ENCODE results near the gene CCR4. TPM values are rescaled to one million over a fixed set of nuclear protein-coding genes. Genes with fewer than 3 reads are reported as not detected.
"Not testable (repeated sequence)": the region's sequence is repeated elsewhere in the genome, so short reads cannot be mapped to it uniquely, and the experiment has no call there.

CCR4 gene
- total and polyA plus RNA-seq, 7 donors, result 0.16 to 3.1 TPM; not detected in 5

GRCh38 chr3:32912046-32912445 is 39.4 kb upstream of the CCR4 start:
- Histone ChIP-seq H3K36me3 (no peaks in the 10 kb centered on the region), H3K4me3 (no peak overlapping the region), H3K4me1 (peaks cover 0 to 10% (median 7%) of the 10 kb centered on the region in 4 donors), H3K27me3 (no peaks in the 10 kb centered on the region), H3K9me3 (no peaks in the 10 kb centered on the region), H3K27ac (no peak overlapping the region)
- no peak for TF ChIP-seq CTCF (IDR thresholded peaks at IDR 0.05)
- TF ChIP-seq EP300 (IDR thresholded peaks at IDR 0.05), result no peak
- TF ChIP-seq POLR2A (IDR thresholded peaks at IDR 0.05), result no peak
- TF ChIP-seq POLR2AphosphoS5 (IDR thresholded peaks at IDR 0.05), result no peak
- no peak for DNase-seq
- 81 to 88% methylated on average over 1 of the region's 1 CpG for WGBS, 2 donors
- intact Hi-C loops (cut with DNase I), result no loop called here

- TF ChIP-seq POLR2AphosphoS5 (IDR thresholded peaks at IDR 0.05), result peak in 1 of 4 donors; percentile 12
- no peak for TF ChIP-seq POLR2A (IDR thresholded peaks at IDR 0.05)
- Histone ChIP-seq H3K9me3 (no peaks in the 10 kb centered on the region), H3K27ac (peak overlapping the region in 3 of 4 donors; percentile 1 to 69 (median 56)), H3K36me3 (no peaks in the 10 kb centered on the region), H3K27me3 (no peaks in the 10 kb centered on the region), H3K4me1 (peaks cover 0 to 10% (median 7%) of the 10 kb centered on the region in 4 donors), H3K4me3 (no peak overlapping the region)
- 35 to 66% methylated on average over 7 of the region's 7 CpGs for WGBS, 2 donors
- intact Hi-C loops (cut with DNase I), result no loop called here
- peak; percentile 72 for DNase-seq
These were observed 37.5 kb upstream of the CCR4 start for GRCh38 chr3:32913790-32914446.

- Histone ChIP-seq H3K4me3 (no peak overlapping the region), H3K27ac (no peak overlapping the region), H3K9me3 (no peaks in the 10 kb centered on the region), H3K36me3 (no peaks in the 10 kb centered on the region), H3K27me3 (no peaks in the 10 kb centered on the region), H3K4me1 (no peaks in the 10 kb centered on the region)
- intact Hi-C loops (cut with DNase I), result no loop called here
- no peak for TF ChIP-seq CTCF (IDR thresholded peaks at IDR 0.05)
- TF ChIP-seq EP300 (IDR thresholded peaks at IDR 0.05), result no peak
- TF ChIP-seq POLR2A (IDR thresholded peaks at IDR 0.05), result no peak
- TF ChIP-seq POLR2AphosphoS5 (IDR thresholded peaks at IDR 0.05), result no peak
- no peak for DNase-seq
- WGBS, 2 donors, result 92 to 93% methylated on average over 2 of the region's 2 CpGs
These were observed 31.5 kb upstream of the CCR4 start for GRCh38 chr3:32919920-32920319.

- Histone ChIP-seq H3K4me1 (no peaks in the 10 kb centered on the region), H3K27ac (no peak overlapping the region), H3K9me3 (no peaks in the 10 kb centered on the region), H3K4me3 (no peak overlapping the region), H3K36me3 (no peaks in the 10 kb centered on the region), H3K27me3 (no peaks in the 10 kb centered on the region)
- no peak for TF ChIP-seq POLR2A (IDR thresholded peaks at IDR 0.05)
- TF ChIP-seq CTCF (IDR thresholded peaks at IDR 0.05), result no peak
- no peak for TF ChIP-seq POLR2AphosphoS5 (IDR thresholded peaks at IDR 0.05)
- TF ChIP-seq EP300 (IDR thresholded peaks at IDR 0.05), result no peak
- DNase-seq, result no peak
- intact Hi-C loops (cut with DNase I), result no loop called here
- WGBS, 2 donors, result 84 to 91% methylated on average over 7 of the region's 7 CpGs
These were observed 29.4 kb upstream of the CCR4 start for GRCh38 chr3:32922078-32922477.

GRCh38 chr3:32930161-32930560 is 21.3 kb upstream of the CCR4 start:
- Histone ChIP-seq H3K27ac (no peak overlapping the region), H3K9me3 (no peaks in the 10 kb centered on the region), H3K4me1 (no peaks in the 10 kb centered on the region), H3K36me3 (no peaks in the 10 kb centered on the region), H3K4me3 (no peak overlapping the region), H3K27me3 (no peaks in the 10 kb centered on the region)
- WGBS, 2 donors, result 95 to 96% methylated on average over 3 of the region's 3 CpGs
- TF ChIP-seq POLR2AphosphoS5 (IDR thresholded peaks at IDR 0.05) (no peak), CTCF (IDR thresholded peaks at IDR 0.05) (no peak), EP300 (IDR thresholded peaks at IDR 0.05) (no peak), POLR2A (IDR thresholded peaks at IDR 0.05) (no peak)
- intact Hi-C loops (cut with DNase I), result loop anchor here (10.0 kb wide), 1 partner anchor 195 kb away; no protein-coding TSS in a partner anchor
- no peak for DNase-seq

- intact Hi-C loops (cut with DNase I), result loop anchor here (10.0 kb wide), 1 partner anchor 196 kb away; no protein-coding TSS in a partner anchor
- not testable (repeated sequence) for H3K4me1 ChIP-seq, H3K27ac ChIP-seq, H3K36me3 ChIP-seq, H3K4me3 ChIP-seq, DNase-seq, H3K27me3 ChIP-seq, H3K9me3 ChIP-seq
- 78 to 86% methylated on average over 2 of the region's 2 CpGs for WGBS, 2 donors
These were observed 20.2 kb upstream of the CCR4 start for GRCh38 chr3:32931273-32931672.

All from sigmoid colon (tissue), 7 donors.